ENCODE measurements around the gene B3GALNT2.
"Not testable (repeated sequence)": the region's sequence is repeated elsewhere in the genome, so short reads cannot be mapped to it uniquely, and the experiment has no call there.

Gene B3GALNT2

GRCh38 chr1:235503403-235504121, 690 bp downstream of the B3GALNT2 start:
- no peak for DNase-seq

- DNase-seq, result no peak
Observed at GRCh38 chr1:235502601-235503402, 1.4 kb downstream of the B3GALNT2 start.

GRCh38 chr1:235500971-235501540, 3.2 kb downstream of the B3GALNT2 start:
- no peak for DNase-seq

DNA sequence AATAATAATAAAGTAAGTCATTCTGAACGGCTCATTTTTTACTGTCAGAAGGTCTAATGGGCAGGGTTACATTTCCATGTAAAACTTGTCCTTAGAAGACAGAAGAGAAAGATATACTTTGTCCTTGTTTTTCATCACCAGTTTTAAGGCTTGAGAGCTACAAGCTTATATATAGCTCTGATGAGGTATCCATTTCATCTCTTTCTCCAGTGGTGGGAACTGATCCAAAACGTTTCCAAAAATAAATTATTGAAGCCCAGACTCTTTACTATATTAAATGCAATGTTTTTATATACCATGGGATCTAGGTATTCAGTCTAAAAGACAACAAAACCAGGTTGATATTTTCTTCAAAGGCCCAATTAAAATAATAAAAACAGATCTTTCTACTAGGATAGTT, 8.7 kb downstream of the B3GALNT2 start:
- no peak for DNase-seq

GRCh38 chr1:235495030-235495429, 9.2 kb downstream of the B3GALNT2 start:
- DNase-seq, result no peak

DNA sequence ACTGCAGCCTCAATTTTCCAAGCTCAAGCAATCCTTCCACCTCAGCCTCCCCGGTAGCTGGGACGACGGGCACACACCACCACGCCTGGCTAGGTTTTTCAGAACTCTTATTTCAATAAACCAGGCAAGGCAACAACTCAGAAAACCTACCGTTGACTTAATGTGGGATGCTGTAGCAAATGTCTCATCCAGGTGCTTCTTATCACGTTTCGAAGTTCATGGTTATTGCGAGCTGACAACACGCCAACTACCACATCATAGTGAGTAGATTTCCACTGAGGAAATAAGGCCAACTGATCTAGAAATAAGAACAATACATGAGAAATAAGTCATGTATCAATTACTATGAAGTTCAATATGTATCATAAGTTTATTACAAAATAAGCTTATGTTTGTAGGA, 9.7 kb downstream of the B3GALNT2 start:
- no peak for DNase-seq

DNA sequence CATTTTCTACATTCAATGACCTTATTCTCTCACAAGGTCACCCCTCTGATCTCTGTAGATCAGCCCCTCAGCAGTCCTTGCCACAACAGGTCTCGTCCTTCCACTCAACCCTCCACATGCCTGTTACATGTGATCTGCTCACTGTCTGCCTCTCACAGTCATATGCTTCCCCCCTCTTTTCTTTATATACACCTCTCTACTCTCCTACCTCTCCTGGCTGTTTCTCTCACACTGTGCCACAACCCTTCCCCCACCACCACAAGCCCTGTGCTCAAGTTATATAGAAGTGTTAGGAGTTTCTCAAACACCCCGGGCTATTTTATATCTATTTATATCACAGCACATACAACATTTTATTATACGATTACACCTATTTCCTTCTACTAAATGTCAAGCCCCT, 12.6 kb downstream of the B3GALNT2 start:
- DNase-seq, result no peak

DNA sequence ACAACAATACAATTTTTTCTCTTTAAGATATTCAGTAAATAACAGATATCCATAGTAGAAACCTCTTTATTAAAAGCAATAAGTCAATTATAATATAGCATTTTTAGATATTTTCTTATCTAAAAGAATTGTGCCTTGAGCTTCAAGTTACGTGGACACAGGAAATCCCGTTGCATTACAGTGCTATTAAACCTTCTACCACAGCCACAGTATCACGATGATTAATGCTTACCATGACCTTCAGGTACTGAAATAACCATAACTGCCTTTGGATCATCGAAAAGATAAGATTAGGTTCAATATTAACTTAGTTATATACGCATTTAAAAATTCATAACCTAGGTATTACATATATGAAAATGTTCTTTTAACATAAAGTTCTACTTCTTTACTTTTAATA, 17.9 kb downstream of the B3GALNT2 start:
- DNase-seq, result no peak

DNA sequence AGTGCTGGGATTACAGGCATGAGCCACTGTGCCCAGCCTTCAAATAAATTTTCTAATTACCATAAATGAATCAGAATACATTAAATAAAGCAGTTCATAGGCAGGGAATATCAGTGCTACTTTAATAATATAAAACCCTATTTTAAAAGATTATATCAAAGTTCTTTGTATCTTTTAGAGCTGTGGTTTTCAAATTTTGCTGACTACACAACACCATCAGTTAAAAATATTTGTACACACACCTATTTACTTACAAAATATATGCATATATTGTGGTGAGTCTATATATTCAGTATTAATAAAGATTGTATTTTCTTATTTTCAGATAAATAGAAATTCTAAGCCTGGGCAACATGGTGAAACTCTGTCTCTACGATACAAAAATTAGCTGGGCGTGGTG, 18.7 kb downstream of the B3GALNT2 start:
- DNase-seq, result no peak

- no peak for DNase-seq
Observed at GRCh38 chr1:235483090-235483489, 21.2 kb downstream of the B3GALNT2 start.

GRCh38 chr1:235473806-235474205, 30.4 kb downstream of the B3GALNT2 start:
- no peak for DNase-seq

GRCh38 chr1:235470741-235471439, 33.4 kb downstream of the B3GALNT2 start:
- no peak for DNase-seq

- DNase-seq, result not testable (repeated sequence)
Observed at GRCh38 chr1:235469897-235470296, 34.4 kb downstream of the B3GALNT2 start.

DNA sequence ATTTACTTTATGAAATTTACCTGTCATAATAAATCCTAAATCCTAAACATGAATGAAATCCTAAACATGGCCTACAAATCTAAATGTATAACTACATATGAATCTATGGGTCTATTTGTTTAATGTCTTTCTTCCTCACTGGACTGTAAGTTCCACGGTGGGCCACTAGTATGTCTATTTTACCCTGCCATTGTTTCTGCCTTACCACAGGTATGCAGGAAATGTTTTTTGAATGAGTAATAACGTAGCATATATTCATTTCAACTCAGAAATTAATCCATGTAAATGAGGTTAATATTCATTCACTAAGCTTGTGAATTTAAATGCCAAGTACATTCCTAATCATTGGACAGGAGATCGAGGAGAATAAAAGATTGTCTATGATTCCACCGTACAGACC, 35.3 kb downstream of the B3GALNT2 start:
- DNase-seq, result no peak

GRCh38 chr1:235468004-235468403, 36.2 kb downstream of the B3GALNT2 start:
- no peak for DNase-seq

DNA sequence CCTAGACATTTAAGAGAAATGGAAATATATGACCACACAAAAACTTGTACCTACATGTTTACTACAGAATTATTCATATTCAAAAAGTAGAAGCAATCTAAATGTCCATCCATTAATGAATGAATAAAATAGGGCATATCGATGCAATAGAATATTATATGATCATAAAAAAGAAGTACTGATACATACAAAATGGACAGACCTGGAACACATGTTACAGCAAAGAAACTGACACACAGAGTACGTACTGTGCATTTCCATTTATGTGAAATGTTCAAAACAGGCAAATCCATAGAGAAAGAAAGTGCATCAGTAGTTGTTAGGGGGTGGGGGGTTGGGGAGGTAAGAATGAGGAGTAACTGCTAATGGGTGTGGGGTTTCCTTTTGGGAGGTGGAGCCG, 39.2 kb downstream of the B3GALNT2 start:
- no peak for DNase-seq

DNA sequence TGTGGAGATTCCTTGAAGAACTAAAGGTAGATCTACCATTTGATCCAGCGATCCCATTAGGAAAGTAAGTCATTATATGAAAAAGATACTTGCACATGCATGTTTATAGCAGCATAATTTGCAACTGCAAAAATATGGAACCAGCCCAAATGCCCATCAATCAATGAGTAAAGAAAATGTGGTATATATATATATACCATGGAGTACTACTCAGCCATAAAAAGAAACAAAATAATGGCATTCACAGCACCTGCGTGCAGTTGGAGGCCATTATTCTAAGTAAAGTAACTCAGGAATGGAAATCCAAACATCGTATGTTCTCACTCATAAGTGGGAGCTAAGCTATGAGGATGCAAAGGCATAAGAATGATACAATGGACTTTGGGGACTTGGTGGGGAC, 41.4 kb downstream of the B3GALNT2 start:
- DNase-seq, result not testable (repeated sequence)

DNA sequence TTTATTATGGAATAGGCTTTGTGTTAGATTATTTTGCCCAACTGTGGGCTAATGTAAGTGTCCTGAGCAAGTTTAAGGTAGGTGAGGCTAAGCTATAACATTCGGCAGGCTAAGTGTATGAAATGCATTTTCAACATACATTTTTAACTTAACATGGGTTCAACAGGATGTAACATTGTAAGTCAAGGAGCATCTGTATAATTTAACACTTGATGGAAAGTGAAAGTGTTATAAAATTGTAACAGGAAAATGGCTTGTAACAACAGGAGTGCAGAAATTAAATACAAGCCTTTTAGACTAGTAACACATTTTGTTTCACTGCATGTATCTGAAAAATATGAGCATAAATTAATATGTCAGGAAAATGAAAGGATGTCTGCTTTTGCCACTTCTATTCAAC, 42.3 kb downstream of the B3GALNT2 start:
- DNase-seq, result no peak

GRCh38 chr1:235460770-235461169, 43.5 kb downstream of the B3GALNT2 start:
- DNase-seq, result no peak

DNA sequence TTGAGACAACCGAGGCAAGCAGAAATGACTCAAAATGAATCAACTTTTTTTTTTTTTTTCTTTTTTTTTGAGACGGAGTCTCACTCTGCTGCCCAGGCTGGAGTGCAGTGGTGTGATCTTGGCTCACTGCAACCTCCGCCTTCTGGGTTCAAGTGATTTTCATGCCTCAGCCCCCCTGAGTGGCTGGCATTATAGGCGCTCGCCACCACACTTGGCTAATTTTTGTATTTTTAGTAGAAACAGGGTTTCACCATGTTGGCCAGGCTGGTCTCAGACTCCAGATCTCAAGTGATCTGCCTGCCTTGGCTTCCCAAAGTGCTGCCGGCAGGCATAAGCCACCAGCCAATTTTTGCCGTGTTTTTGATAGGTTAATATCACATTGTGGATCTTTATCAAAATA, 46.4 kb downstream of the B3GALNT2 start:
- not testable (repeated sequence) for DNase-seq

DNA sequence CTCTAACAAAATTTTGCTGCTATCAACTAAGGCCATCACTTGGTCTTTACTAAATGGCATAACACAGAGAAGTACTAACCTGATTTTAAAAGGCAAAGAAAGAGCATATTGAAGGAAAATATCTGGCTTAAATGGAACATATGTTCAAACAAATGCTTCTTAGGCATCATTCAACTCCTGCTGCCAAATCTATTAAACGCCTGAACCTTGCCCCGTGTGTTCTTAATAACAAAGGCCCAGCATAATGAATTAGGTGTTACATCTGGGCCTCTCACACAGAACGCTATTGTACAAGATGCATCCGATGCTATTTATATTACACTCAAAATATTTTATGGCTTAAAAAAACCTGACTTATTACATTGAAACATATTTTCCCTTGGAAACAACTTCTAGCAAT, 48.4 kb downstream of the B3GALNT2 start:
- DNase-seq, result no peak

GRCh38 chr1:235455097-235455496, 49.2 kb downstream of the B3GALNT2 start:
- no peak for DNase-seq

DNA sequence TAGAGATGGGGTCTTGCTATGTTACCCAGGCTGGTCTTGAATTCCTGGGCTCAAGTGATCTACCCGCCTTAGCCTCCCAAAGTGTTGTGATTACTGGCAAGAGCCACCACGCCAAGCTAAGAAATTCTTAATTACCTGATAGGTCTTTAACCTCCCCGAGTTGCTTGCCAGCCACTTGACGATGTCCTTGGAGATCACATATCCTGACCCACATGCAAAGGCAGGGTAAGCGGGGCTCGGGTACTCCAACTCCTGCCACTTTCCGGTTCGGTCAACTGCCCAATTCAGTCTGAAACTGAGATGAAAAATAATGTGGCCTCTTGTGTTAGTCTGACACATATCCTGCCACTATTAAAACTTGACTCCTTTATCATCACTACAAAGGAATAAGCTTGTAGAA, 50.2 kb downstream of the B3GALNT2 start:
- no peak for DNase-seq
